ENCODE data around the gene XAGE1B.

GRCh38 chrX:52563105-52563504 lies 46.2 kb upstream of the XAGE1B start:
- TF ChIP-seq CTCF (IDR thresholded peaks at IDR 0.05) (no peak), POLR2A (IDR thresholded peaks at IDR 0.05; ENCODE audit: low read depth) (no peak), POLR2AphosphoS5 (IDR thresholded peaks at IDR 0.05) (no peak), EP300 (IDR thresholded peaks at IDR 0.05) (no peak)

Data from esophagus muscularis mucosa (tissue), 4 donors.